ENCODE data around the gene SEC22C. TPM values are rescaled to one million over a fixed set of nuclear protein-coding genes. Genes with fewer than 3 reads are reported as not detected.

The SEC22C gene
- polyA plus RNA-seq, 1 donor from 2014 or later, result 93.6 TPM

- no peak overlapping the region for H3K27ac ChIP-seq (ENCODE audit: low read length)
Observed at GRCh38 chr3:42547401-42547945, 34.3 kb downstream of the SEC22C start.

GRCh38 chr3:42546691-42547213 is 35.0 kb downstream of the SEC22C start:
- peaks cover 4% of the 10 kb centered on the region for H3K36me3 ChIP-seq (ENCODE audit: insufficient read depth, low read length)
- no peaks in the 10 kb centered on the region for H4K20me1 ChIP-seq (ENCODE audit: insufficient read depth)
- no peak overlapping the region for H3K27ac ChIP-seq (ENCODE audit: low read length)
- H3K4me2 ChIP-seq (ENCODE audit: low read length), result no peak overlapping the region
- no peaks in the 10 kb centered on the region for H3K79me2 ChIP-seq (replicated peaks; ENCODE audit: insufficient read depth, low read length)
- H3K27me3 ChIP-seq (ENCODE audit: insufficient read depth, low read depth, low read length), result no peaks in the 10 kb centered on the region
- H3K9me2 ChIP-seq (ENCODE audit: insufficient read depth, low read length), result no peaks in the 10 kb centered on the region
- no peaks in the 10 kb centered on the region for H3F3A ChIP-seq (ENCODE audit: insufficient read depth, low read length, poor library complexity, severe bottlenecking)
- H3K9me3 ChIP-seq (ENCODE audit: low read length), result no peaks in the 10 kb centered on the region
- no peak overlapping the region for H2AFZ ChIP-seq (ENCODE audit: low read depth, low read length)
- H3K4me3 ChIP-seq (ENCODE audit: low read length), result no peak overlapping the region
- TF ChIP-seq POLR2AphosphoS5 (IDR thresholded peaks at IDR 0.05) (no peak), RAD21 (conservative IDR thresholded peaks at IDR 0.05) (no peak), SMC3 (conservative IDR thresholded peaks at IDR 0.05; ENCODE audit: poor library complexity) (no peak)
- H3K9ac ChIP-seq (ENCODE audit: low read length), result no peak overlapping the region

More at GRCh38 chr3:42547401-42547945, 34.3 kb downstream of the SEC22C start:
- H3K9me2 ChIP-seq (ENCODE audit: insufficient read depth, low read length), result no peaks in the 10 kb centered on the region
- no peaks in the 10 kb centered on the region for H3K79me2 ChIP-seq (replicated peaks; ENCODE audit: insufficient read depth, low read length)
- peak; percentile 83 for TF ChIP-seq CTCF (IDR thresholded peaks at IDR 0.05; ENCODE audit: poor library complexity, severe bottlenecking)
- peak; percentile 68 for TF ChIP-seq RAD21 (conservative IDR thresholded peaks at IDR 0.05)
- no peak for TF ChIP-seq EZH2 (IDR thresholded peaks at IDR 0.05; ENCODE audit: borderline replicate concordance, insufficient read depth, low read length, poor library complexity, severe bottlenecking)
- peak; percentile 83 for TF ChIP-seq SMC3 (conservative IDR thresholded peaks at IDR 0.05; ENCODE audit: poor library complexity)
- no peak for TF ChIP-seq REST (IDR thresholded peaks at IDR 0.05; ENCODE audit: borderline replicate concordance)
- no peaks in the 10 kb centered on the region for H3K9me3 ChIP-seq (ENCODE audit: low read length)
- no peak overlapping the region for H3K4me2 ChIP-seq (ENCODE audit: low read length)
- no peak overlapping the region for H3K9ac ChIP-seq (ENCODE audit: low read length)
- no peaks in the 10 kb centered on the region for H3F3A ChIP-seq (ENCODE audit: insufficient read depth, low read length, poor library complexity, severe bottlenecking)
- H2AFZ ChIP-seq (ENCODE audit: low read depth, low read length), result no peak overlapping the region
- H4K20me1 ChIP-seq (ENCODE audit: insufficient read depth), result no peaks in the 10 kb centered on the region
- peaks cover 4% of the 10 kb centered on the region for H3K36me3 ChIP-seq (ENCODE audit: insufficient read depth, low read length)
- H3K27me3 ChIP-seq (ENCODE audit: insufficient read depth, low read depth, low read length), result no peaks in the 10 kb centered on the region
- H3K4me3 ChIP-seq (ENCODE audit: low read length), result no peak overlapping the region

- H3K27me3 ChIP-seq (ENCODE audit: insufficient read depth, low read depth, low read length), result no peaks in the 10 kb centered on the region
- H4K20me1 ChIP-seq (ENCODE audit: insufficient read depth), result no peaks in the 10 kb centered on the region
- H3K79me2 ChIP-seq (replicated peaks; ENCODE audit: insufficient read depth, low read length), result no peaks in the 10 kb centered on the region
- H3K4me2 ChIP-seq (ENCODE audit: low read length), result no peak overlapping the region
- no peaks in the 10 kb centered on the region for H3K9me2 ChIP-seq (ENCODE audit: insufficient read depth, low read length)
- no peak overlapping the region for H3K9ac ChIP-seq (ENCODE audit: low read length)
- H3K27ac ChIP-seq (ENCODE audit: low read length), result no peak overlapping the region
- H3K36me3 ChIP-seq (ENCODE audit: insufficient read depth, low read length), result peaks cover 4% of the 10 kb centered on the region
- no peak overlapping the region for H2AFZ ChIP-seq (ENCODE audit: low read depth, low read length)
- no peaks in the 10 kb centered on the region for H3F3A ChIP-seq (ENCODE audit: insufficient read depth, low read length, poor library complexity, severe bottlenecking)
- TF ChIP-seq TAF1 (IDR thresholded peaks at IDR 0.05; ENCODE audit: low read depth), result no peak
- H3K4me3 ChIP-seq (ENCODE audit: low read length), result no peak overlapping the region
- H3K9me3 ChIP-seq (ENCODE audit: low read length), result no peaks in the 10 kb centered on the region
Observed at GRCh38 chr3:42545284-42545900, 36.4 kb downstream of the SEC22C start.
